SK-N-SH (cell line): ENCODE data around the gene GRAMD2B. TPM values are rescaled to one million over a fixed set of nuclear protein-coding genes. Genes with fewer than 3 reads are reported as not detected.

Experiments
- CTCF ChIA-PET: fragments of 300-600, 350-600 bp; formaldehyde crosslinking; extraction: SDS; loops from one replicate; lab custom pipeline; 2021; lab: Yijun Ruan, JAX
- POLR2A ChIA-PET: fragments of 350-600 bp; sonication (Branson Sonifier 250); formaldehyde crosslinking; extraction: SDS; loops from one replicate; lab custom pipeline; 2020; ENCODE audit warnings: antibody characterized with exemption, inconsistent platforms; lab: Yijun Ruan, JAX
- DNase-seq: peaks from one replicate; pipeline ENCODE4 v3.0.0; 2012
- H2AFZ ChIP-seq: fragments of 200-600 bp; sonication (generic); 2 replicates; pipeline ENCODE4 v1.8.1; 2016; ENCODE audit warnings: antibody characterized with exemption, mild to moderate bottlenecking, low read depth
- H3F3A ChIP-seq: fragments of 200-600 bp; sonication (generic); replicated peaks from 2 replicates; pipeline ENCODE3; 2016; ENCODE audit warnings: antibody characterized with exemption, mild to moderate bottlenecking; ENCODE audit not compliant: insufficient read depth
- H3K27ac ChIP-seq, 2 experiments: fragments of 200-500 bp in 1 of 2; fragments of 200-600 bp in 1 of 2; sonication (Bioruptor generic) in 1 of 2; sonication (generic), shearing (Covaris generic) in 1 of 2; 2 replicates each; pipeline versions ENCODE4 v1.5.1 to v1.6.1; 2014 to 2016; ENCODE audit warnings: low read depth in 2 of 2, inconsistent platforms in 1 of 2, low read length in 1 of 2, mild to moderate bottlenecking in 1 of 2, mixed read lengths in 1 of 2
- H3K27me3 ChIP-seq: fragments of 200-600 bp; sonication (generic), shearing (Covaris generic); 2 replicates; pipeline ENCODE4 v1.6.1; 2016; ENCODE audit warnings: mixed run types; ENCODE audit not compliant: insufficient read depth
- H3K36me3 ChIP-seq, 2 experiments: fragments of 200-500 bp in 1 of 2; fragments of 200-600 bp in 1 of 2; sonication (Bioruptor generic) in 1 of 2; sonication (generic) in 1 of 2; replicated peaks in 1 of 2; 2 replicates each; pipeline versions ENCODE3 to v1.5.1; 2014 to 2016; ENCODE audit warnings: low read length in 1 of 2, mild to moderate bottlenecking in 1 of 2; ENCODE audit not compliant: insufficient read depth in 2 of 2, control insufficient read depth in 1 of 2
- H3K4me1 ChIP-seq, 2 experiments: fragments of 200-500 bp in 1 of 2; fragments of 200-600 bp in 1 of 2; sonication (Bioruptor generic) in 1 of 2; sonication (generic), shearing (Covaris generic) in 1 of 2; 2 replicates each; pipeline versions ENCODE4 v1.5.1 to v1.6.1; 2014 to 2016; ENCODE audit warnings: low read depth in 1 of 2, low read length in 1 of 2, mixed run types in 1 of 2; ENCODE audit not compliant: insufficient read depth in 2 of 2, control insufficient read depth in 1 of 2
- H3K4me2 ChIP-seq: fragments of 200-600 bp; sonication (generic), shearing (Covaris generic); 2 replicates; pipeline ENCODE4 v1.6.1; 2017; ENCODE audit warnings: mixed run types
- H3K4me3 ChIP-seq, 2 experiments: fragments of 200-500 bp in 1 of 2; fragments of 200-600 bp in 1 of 2; sonication (Bioruptor generic) in 1 of 2; sonication (generic), shearing (Covaris generic) in 1 of 2; 2 replicates each; pipeline versions ENCODE4 v1.5.1 to v1.8.1; 2014 to 2016; ENCODE audit warnings: low read depth in 2 of 2, inconsistent platforms in 1 of 2, low read length in 1 of 2, mild to moderate bottlenecking in 1 of 2, mixed read lengths in 1 of 2, moderate library complexity in 1 of 2
- H3K79me2 ChIP-seq: fragments of 200-600 bp; sonication (generic); 2 replicates; pipeline ENCODE4 v1.8.1; 2017; ENCODE audit warnings: mild to moderate bottlenecking; ENCODE audit not compliant: insufficient read depth
- H3K9ac ChIP-seq: fragments of 200-600 bp; sonication (generic); 2 replicates; pipeline ENCODE4 v1.6.1; 2017; ENCODE audit warnings: mixed run types
- H3K9me2 ChIP-seq: fragments of 200-600 bp; sonication (generic); 2 replicates; pipeline ENCODE4 v1.6.1; 2017; ENCODE audit warnings: mixed run types
- H3K9me3 ChIP-seq: fragments of 200-600 bp; sonication (generic); 2 replicates; pipeline ENCODE4 v1.6.1; 2017; ENCODE audit warnings: mixed run types, mild to moderate bottlenecking, moderate library complexity
- H4K20me1 ChIP-seq: fragments of 200-600 bp; sonication (generic); 2 replicates; pipeline ENCODE4 v1.6.1; 2017; ENCODE audit warnings: mild to moderate bottlenecking, mixed run types; ENCODE audit not compliant: insufficient read depth
- EP300 ChIP-seq, 2 experiments: IDR thresholded peaks; 2 replicates each; pipeline versions ENCODE4 v1.4.0 to v1.6.1; 2012; ENCODE audit warnings: borderline replicate concordance in 1 of 2, low read depth in 1 of 2, low read length in 1 of 2
- FOXJ3 ChIP-seq: sonication (generic); formaldehyde crosslinking; IDR thresholded peaks from 2 replicates; pipeline ENCODE4 v1.5.1; 2020; ENCODE audit warnings: mild to moderate bottlenecking, missing genetic modification reagents
- MEF2A ChIP-seq: IDR thresholded peaks from 2 replicates; pipeline ENCODE4 v1.4.0; 2012; ENCODE audit warnings: low read depth, borderline replicate concordance
- MXI1 ChIP-seq: IDR thresholded peaks from 2 replicates; pipeline ENCODE4 v1.6.1; 2012; ENCODE audit warnings: mild to moderate bottlenecking, low read depth, low read length, improper control_type of control experiment
- NFIC ChIP-seq: IDR thresholded peaks from 2 replicates; pipeline ENCODE4 v1.4.0; 2012; ENCODE audit warnings: borderline replicate concordance
- POLR2AphosphoS5 ChIP-seq: IDR thresholded peaks from 2 replicates; pipeline ENCODE4 v1.6.1; 2012; ENCODE audit warnings: low read depth, low read length
- SIN3A ChIP-seq: IDR thresholded peaks from 2 replicates; pipeline ENCODE4 v1.6.1; 2012; ENCODE audit warnings: low read depth, mild to moderate bottlenecking, low read length, moderate library complexity, borderline replicate concordance
- SMC3 ChIP-seq: IDR thresholded peaks from 2 replicates; pipeline ENCODE4 v1.6.1; 2012; ENCODE audit warnings: low read depth, low read length, improper control_type of control experiment
- TAF1 ChIP-seq: IDR thresholded peaks from 2 replicates; pipeline ENCODE4 v1.6.1; 2012; ENCODE audit warnings: low read depth, mild to moderate bottlenecking, low read length, moderate library complexity, borderline replicate concordance
- TCF12 ChIP-seq: IDR thresholded peaks from 2 replicates; pipeline ENCODE4 v1.4.0; 2012
- YY1 ChIP-seq: IDR thresholded peaks from 2 replicates; pipeline ENCODE4 v1.4.0; 2012; ENCODE audit warnings: low read depth, mild to moderate bottlenecking
- WGBS: methylation state at CpG from one replicate; pipeline ENCODE4 v1.1.6; 2017; ENCODE audit warnings: low lambda C conversion rate; 5-methylcytosine and 5-hydroxymethylcytosine counted together
- polyA plus RNA-seq, 3 experiments: library from polyadenylated mRNA; depleted of rRNA; stranded (reverse); fragments of >200 nt; gene quantifications; 2 replicates each; pipeline ENCODE4 v1.2.3, GENCODE V29; 2012
- TF ChIP-seq, protein P1 (sequence below): IDR thresholded peaks from 2 replicates; pipeline ENCODE4 v1.4.0; 2012; ENCODE audit warnings: low read depth
- TF ChIP-seq, protein P2 (sequence below): IDR thresholded peaks from 2 replicates; pipeline ENCODE4 v1.6.1; 2012; ENCODE audit warnings: mild to moderate bottlenecking, low read depth, low read length, moderate library complexity
- TF ChIP-seq, protein P3 (sequence below): fragments of 200-600 bp; sonication (generic); IDR thresholded peaks from 2 replicates; pipeline ENCODE4 v1.6.1; 2017; ENCODE audit warnings: antibody characterized with exemption, mild to moderate bottlenecking, moderate library complexity
- TF ChIP-seq, protein P4 (sequence below): IDR thresholded peaks from 2 replicates; pipeline ENCODE4; 2012

The GRAMD2B gene
- polyA plus RNA-seq, 1 of the 3 experiments (the other 2 are of a cell fraction) = 16.0 TPM

DNA sequence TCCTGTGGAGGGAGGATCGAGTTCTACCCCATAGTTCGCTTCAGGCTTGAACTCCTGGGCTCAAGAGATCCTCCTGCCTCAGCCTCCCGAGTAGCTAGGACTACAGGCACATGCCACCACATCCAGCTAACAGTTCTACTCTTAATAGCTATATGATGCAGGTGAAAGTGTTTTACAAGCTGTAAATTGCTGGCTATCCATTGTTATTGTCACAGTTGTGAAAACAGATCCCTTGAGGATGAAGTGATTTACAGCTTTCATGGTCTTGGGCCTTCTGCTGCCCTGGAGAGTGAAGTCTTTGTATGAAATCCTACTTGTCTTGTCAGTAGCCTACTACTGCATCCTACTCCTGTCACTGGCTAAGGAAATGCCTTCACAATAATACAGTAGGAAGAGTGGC, 48.0 kb downstream of the GRAMD2B start:
- Histone ChIP-seq H3F3A (peaks cover 23% of the 10 kb centered on the region), H3K27ac (peak overlapping the region in 1 of 2 experiments; percentile 80; a peak in 3 of 4 replicates), H3K9me2 (no peaks in the 10 kb centered on the region), H3K4me3 (no peak overlapping the region), H3K27me3 (no peaks in the 10 kb centered on the region), H4K20me1 (no peaks in the 10 kb centered on the region)
- CTCF ChIA-PET = interaction anchor here (0.7 kb wide), 1 partner anchor 319 kb away, joined by 3 read pairs; no protein-coding TSS in a partner anchor
- POLR2A ChIA-PET = no interaction called here
- 75% methylated on average over 3 of the region's 3 CpGs for WGBS
- TF ChIP-seq SMC3 = no peak
- TF ChIP-seq, protein P1, sequence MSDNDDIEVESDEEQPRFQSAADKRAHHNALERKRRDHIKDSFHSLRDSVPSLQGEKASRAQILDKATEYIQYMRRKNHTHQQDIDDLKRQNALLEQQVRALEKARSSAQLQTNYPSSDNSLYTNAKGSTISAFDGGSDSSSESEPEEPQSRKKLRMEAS = no peak
- TF ChIP-seq, protein P2, sequence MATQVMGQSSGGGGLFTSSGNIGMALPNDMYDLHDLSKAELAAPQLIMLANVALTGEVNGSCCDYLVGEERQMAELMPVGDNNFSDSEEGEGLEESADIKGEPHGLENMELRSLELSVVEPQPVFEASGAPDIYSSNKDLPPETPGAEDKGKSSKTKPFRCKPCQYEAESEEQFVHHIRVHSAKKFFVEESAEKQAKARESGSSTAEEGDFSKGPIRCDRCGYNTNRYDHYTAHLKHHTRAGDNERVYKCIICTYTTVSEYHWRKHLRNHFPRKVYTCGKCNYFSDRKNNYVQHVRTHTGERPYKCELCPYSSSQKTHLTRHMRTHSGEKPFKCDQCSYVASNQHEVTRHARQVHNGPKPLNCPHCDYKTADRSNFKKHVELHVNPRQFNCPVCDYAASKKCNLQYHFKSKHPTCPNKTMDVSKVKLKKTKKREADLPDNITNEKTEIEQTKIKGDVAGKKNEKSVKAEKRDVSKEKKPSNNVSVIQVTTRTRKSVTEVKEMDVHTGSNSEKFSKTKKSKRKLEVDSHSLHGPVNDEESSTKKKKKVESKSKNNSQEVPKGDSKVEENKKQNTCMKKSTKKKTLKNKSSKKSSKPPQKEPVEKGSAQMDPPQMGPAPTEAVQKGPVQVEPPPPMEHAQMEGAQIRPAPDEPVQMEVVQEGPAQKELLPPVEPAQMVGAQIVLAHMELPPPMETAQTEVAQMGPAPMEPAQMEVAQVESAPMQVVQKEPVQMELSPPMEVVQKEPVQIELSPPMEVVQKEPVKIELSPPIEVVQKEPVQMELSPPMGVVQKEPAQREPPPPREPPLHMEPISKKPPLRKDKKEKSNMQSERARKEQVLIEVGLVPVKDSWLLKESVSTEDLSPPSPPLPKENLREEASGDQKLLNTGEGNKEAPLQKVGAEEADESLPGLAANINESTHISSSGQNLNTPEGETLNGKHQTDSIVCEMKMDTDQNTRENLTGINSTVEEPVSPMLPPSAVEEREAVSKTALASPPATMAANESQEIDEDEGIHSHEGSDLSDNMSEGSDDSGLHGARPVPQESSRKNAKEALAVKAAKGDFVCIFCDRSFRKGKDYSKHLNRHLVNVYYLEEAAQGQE = no peak
- TF ChIP-seq MXI1 = no peak
- TF ChIP-seq YY1 = no peak
- TF ChIP-seq POLR2AphosphoS5 = no peak
- TF ChIP-seq, protein P3, sequence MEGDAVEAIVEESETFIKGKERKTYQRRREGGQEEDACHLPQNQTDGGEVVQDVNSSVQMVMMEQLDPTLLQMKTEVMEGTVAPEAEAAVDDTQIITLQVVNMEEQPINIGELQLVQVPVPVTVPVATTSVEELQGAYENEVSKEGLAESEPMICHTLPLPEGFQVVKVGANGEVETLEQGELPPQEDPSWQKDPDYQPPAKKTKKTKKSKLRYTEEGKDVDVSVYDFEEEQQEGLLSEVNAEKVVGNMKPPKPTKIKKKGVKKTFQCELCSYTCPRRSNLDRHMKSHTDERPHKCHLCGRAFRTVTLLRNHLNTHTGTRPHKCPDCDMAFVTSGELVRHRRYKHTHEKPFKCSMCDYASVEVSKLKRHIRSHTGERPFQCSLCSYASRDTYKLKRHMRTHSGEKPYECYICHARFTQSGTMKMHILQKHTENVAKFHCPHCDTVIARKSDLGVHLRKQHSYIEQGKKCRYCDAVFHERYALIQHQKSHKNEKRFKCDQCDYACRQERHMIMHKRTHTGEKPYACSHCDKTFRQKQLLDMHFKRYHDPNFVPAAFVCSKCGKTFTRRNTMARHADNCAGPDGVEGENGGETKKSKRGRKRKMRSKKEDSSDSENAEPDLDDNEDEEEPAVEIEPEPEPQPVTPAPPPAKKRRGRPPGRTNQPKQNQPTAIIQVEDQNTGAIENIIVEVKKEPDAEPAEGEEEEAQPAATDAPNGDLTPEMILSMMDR = no peak
- no peak for TF ChIP-seq SIN3A
- TF ChIP-seq, all 33 proteins: peak for 0
- no peak overlapping the region for H2AFZ ChIP-seq
- H3K4me2 ChIP-seq = peak overlapping the region; percentile 51
- no peak for DNase-seq
- H3K4me1 ChIP-seq = peaks cover 0 to 13% of the 10 kb centered on the region in 2 experiments; a peak in 2 of 4 replicates
- H3K79me2 ChIP-seq = peaks cover 13% of the 10 kb centered on the region; the same call in 1 of the 2 replicates
- H3K9me3 ChIP-seq = no peaks in the 10 kb centered on the region
- 0 out of 2 replicates have a peak overlapping the region, but pooled peaks have one; percentile 15 for H3K9ac ChIP-seq
- H3K36me3 ChIP-seq = peaks cover 4 to 10% of the 10 kb centered on the region in 2 experiments

DNA sequence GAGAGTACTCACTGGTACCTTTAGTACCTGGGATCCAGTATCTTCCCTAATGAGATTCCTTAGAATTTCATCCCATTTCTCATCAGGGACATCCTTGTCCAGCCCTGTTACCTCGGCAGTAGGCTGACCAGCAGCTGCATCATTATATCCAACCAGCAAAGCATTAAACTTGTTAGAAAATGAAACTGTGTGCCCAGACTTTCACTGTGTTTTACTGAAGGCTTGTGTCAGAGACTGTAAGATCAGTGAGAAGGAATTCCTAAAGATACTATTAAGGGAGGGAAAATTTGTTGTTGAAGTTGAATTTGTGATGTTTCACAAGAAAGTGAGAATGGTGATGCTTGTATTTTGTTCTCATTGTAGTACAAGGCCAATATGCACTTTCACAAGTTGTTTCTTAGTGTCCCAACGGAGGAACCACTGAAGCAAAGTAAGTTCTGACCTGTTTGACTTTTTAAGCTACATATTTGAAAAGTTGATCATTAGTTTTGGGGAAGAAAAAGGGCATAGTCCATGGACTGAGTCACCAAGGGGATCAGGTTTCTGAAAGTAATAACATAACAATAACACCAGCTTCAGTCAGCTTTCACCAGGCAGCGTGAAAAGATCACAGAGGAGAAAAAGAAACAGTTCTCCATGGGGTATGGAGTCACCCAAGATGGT, 48.8 kb downstream of the GRAMD2B start:
- Histone ChIP-seq H4K20me1 (no peaks in the 10 kb centered on the region), H3K9me3 (no peaks in the 10 kb centered on the region), H3K4me2 (peak overlapping the region; percentile 51), H3F3A (peaks cover 23% of the 10 kb centered on the region), H3K9ac (peak overlapping the region; percentile 15; the same call in 1 of the 2 replicates), H2AFZ (peak overlapping the region; percentile 50; the same call in 1 of the 2 replicates), H3K9me2 (no peaks in the 10 kb centered on the region), H3K36me3 (peaks cover 4 to 13% of the 10 kb centered on the region in 2 experiments), H3K27ac (peak overlapping the region; percentile 67 to 80), H3K4me3 (0 out of 4 replicates have a peak overlapping the region, but pooled peaks of 1 of the 2 experiments have one; percentile 7), H3K27me3 (no peaks in the 10 kb centered on the region), H3K79me2 (peaks cover 13% of the 10 kb centered on the region; the same call in 1 of the 2 replicates), H3K4me1 (peaks cover 0 to 14% of the 10 kb centered on the region in 2 experiments; a peak in 2 of 4 replicates)
- ChIA-PET CTCF (no interaction called here), POLR2A (no interaction called here)
- WGBS = 35% methylated on average over 3 of the region's 3 CpGs
- DNase-seq = no peak
- TF ChIP-seq, protein P4, sequence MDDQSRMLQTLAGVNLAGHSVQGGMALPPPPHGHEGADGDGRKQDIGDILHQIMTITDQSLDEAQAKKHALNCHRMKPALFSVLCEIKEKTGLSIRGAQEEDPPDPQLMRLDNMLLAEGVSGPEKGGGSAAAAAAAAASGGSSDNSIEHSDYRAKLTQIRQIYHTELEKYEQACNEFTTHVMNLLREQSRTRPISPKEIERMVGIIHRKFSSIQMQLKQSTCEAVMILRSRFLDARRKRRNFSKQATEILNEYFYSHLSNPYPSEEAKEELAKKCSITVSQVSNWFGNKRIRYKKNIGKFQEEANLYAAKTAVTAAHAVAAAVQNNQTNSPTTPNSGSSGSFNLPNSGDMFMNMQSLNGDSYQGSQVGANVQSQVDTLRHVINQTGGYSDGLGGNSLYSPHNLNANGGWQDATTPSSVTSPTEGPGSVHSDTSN = 0 out of 2 replicates have a peak, but pooled peaks have one; percentile 43
- TF ChIP-seq TCF12 = peak; percentile 55; the same call in 1 of the 2 replicates
- no peak for TF ChIP-seq SMC3
- TF ChIP-seq FOXJ3 (CRISPR knock-in tag) = no peak
- no peak for TF ChIP-seq NFIC
- peak in 1 of 2 experiments; percentile 67; a peak in 1 of 4 replicates for TF ChIP-seq EP300 (IDR thresholded peaks at IDR 0.05; ENCODE audit: borderline replicate concordance in 1 of 2, low read depth in 1 of 2, low read length in 1 of 2)
- TF ChIP-seq, protein P1 = 0 out of 2 replicates have a peak, but pooled peaks have one; percentile 14
- no peak for TF ChIP-seq MEF2A
- peak; percentile 18; the same call in 1 of the 2 replicates for TF ChIP-seq TAF1
